Ovary (tissue), 3 donors: ENCODE measurements around the gene TMED3.

ENCODE experiments used
- CTCF ChIP-seq, 3 donors: fragments of 450-650 bp in 2 of 3; fragments of 200-600 bp in 1 of 3; IDR thresholded peaks; one replicate each; pipeline versions ENCODE4 v1.5.1 to v1.8.0; 2016 to 2022; ENCODE audit warnings: antibody characterized with exemption in 3 of 3, mild to moderate bottlenecking in 1 of 3
- EP300 ChIP-seq: sonication (generic); formaldehyde crosslinking; IDR thresholded peaks from one replicate; pipeline ENCODE4 v1.6.1; 2017; ENCODE audit warnings: antibody characterized with exemption
- donor health status: DM: no; HTN: no; CAD: no.

GRCh38 chr15:79322306-79322705, 11.4 kb downstream of the TMED3 start:
- TF ChIP-seq CTCF (IDR thresholded peaks at IDR 0.05) (no peak), EP300 (no peak)
